Measurements from ENCODE around the gene COX7A1. TPM values are rescaled to one million over a fixed set of nuclear protein-coding genes. Genes with fewer than 3 reads are reported as not detected.

COX7A1 gene
- total RNA-seq, 6 experiments from 2014 or later: 59.8 to 139 (median 85.5) TPM

DNA sequence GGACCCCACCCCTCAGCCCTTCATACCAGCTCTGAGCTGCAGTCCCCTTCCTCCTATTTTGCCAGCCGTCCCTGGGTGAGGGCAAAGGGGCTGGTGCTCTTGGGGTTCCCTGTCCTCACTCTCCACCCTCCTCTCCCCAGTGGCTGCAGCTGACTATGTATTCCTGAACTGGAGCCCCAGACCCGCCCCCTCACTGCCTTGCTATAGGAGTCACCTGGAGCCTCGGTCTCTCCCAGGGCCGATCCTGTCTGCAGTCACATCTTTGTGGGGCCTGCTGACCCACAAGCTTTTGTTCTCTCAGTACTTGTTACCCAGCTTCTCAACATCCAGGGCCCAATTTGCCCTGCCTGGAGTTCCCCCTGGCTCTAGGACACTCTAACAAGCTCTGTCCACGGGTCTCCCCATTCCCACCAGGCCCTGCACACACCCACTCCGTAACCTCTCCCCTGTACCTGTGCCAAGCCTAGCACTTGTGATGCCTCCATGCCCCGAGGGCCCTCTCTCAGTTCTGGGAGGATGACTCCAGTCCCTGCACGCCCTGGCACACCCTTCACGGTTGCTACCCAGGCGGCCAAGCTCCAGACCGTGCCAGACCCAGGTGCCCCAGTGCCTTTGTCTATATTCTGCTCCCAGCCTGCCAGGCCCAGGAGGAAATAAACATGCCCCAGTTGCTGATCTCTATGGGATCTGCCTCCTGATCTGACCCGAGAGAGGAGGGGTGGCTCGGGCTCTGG is 2.4 kb downstream of the COX7A1 start:
- H3K4me3 Mint-ChIP-seq: no peak overlapping the region
- no peaks in the 10 kb centered on the region for H3K9me3 Mint-ChIP-seq
- TF ChIP-seq, protein P1, sequence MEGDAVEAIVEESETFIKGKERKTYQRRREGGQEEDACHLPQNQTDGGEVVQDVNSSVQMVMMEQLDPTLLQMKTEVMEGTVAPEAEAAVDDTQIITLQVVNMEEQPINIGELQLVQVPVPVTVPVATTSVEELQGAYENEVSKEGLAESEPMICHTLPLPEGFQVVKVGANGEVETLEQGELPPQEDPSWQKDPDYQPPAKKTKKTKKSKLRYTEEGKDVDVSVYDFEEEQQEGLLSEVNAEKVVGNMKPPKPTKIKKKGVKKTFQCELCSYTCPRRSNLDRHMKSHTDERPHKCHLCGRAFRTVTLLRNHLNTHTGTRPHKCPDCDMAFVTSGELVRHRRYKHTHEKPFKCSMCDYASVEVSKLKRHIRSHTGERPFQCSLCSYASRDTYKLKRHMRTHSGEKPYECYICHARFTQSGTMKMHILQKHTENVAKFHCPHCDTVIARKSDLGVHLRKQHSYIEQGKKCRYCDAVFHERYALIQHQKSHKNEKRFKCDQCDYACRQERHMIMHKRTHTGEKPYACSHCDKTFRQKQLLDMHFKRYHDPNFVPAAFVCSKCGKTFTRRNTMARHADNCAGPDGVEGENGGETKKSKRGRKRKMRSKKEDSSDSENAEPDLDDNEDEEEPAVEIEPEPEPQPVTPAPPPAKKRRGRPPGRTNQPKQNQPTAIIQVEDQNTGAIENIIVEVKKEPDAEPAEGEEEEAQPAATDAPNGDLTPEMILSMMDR (IDR thresholded peaks at IDR 0.05): no peak
- peak overlapping the region; percentile 85 for H3K27ac Mint-ChIP-seq
- H3K36me3 Mint-ChIP-seq (ENCODE audit: low read depth): peaks cover 37% of the 10 kb centered on the region
- DNase-seq: no peak
- H3K27me3 Mint-ChIP-seq (ENCODE audit: insufficient read depth): peaks cover 6% of the 10 kb centered on the region
- H3K4me1 Mint-ChIP-seq (ENCODE audit: low read depth): peaks cover 28% of the 10 kb centered on the region

DNA sequence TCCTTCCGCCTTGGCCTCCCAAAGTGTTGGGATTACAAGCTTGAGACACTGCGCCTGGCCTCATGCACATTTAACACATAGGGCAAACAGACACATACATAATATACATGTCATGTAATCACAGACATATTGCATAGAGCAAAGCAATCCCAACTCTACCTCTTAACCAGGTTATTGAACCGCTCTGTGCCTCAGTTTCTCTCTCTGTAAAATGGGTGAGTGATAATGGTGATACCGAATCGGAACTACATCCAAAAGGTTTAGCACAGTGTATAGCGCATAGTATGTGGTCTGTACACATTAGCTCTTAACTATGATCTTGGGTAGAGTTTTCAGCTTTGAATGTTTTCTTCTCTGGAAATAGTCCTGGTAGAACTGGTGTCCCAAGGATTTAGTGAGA is 7.6 kb downstream of the COX7A1 start:
- Mint-ChIP-seq H3K27ac (no peak overlapping the region), H3K27me3 (ENCODE audit: insufficient read depth) (peaks cover 7% of the 10 kb centered on the region), H3K4me1 (ENCODE audit: low read depth) (peaks cover 15% of the 10 kb centered on the region), H3K36me3 (ENCODE audit: low read depth) (peaks cover 57% of the 10 kb centered on the region), H3K9me3 (peaks cover 5% of the 10 kb centered on the region), H3K4me3 (no peak overlapping the region)
- TF ChIP-seq, protein P1 (IDR thresholded peaks at IDR 0.05): no peak
- DNase-seq: no peak

DNA sequence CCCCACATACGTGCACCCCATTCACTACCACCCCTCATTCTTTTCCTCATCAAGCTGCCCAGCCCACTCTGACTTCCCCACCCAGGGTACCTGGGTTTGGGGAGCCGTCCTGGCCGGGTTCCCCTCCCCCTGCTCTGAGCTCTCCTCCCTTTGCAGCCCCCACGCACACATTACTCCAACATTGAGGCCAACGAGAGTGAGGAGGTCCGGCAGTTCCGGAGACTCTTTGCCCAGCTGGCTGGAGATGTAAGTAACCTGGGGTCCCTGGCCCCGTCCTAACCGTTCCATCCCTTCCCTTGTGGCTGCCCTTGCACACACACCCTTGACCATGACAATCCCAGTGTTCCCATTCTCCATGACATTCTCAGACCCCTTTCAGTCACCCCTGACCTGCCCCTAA is 9.8 kb downstream of the COX7A1 start:
- peak overlapping the region; percentile 16; the same call in 1 of the 2 replicates for H3K27ac Mint-ChIP-seq
- H3K27me3 Mint-ChIP-seq (ENCODE audit: insufficient read depth): peaks cover 7% of the 10 kb centered on the region
- H3K4me3 Mint-ChIP-seq: no peak overlapping the region
- TF ChIP-seq, protein P1 (IDR thresholded peaks at IDR 0.05): no peak
- H3K9me3 Mint-ChIP-seq: peaks cover 5% of the 10 kb centered on the region
- DNase-seq: no peak
- H3K36me3 Mint-ChIP-seq (ENCODE audit: low read depth): peaks cover 46% of the 10 kb centered on the region
- H3K4me1 Mint-ChIP-seq (ENCODE audit: low read depth): peaks cover 12% of the 10 kb centered on the region

DNA sequence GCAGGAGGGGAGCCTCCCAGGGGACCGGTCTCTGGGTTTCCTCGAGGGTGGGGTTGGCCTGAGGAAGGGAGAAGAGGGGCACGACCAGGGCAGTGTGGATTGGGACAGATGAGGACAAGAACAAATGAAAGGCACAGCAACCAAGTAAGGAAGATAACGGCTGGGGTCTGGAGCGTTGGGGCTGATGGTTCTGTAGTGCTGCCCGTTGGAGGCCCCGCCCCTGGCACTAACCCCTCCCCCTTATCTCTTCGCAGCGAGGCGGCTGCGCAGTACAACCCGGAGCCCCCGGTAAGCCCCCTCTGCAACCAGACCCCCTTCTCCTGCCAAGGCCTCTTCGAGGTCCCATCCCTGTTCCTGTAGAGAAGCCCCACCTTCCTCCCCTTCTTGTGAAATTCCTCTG is 10.2 kb downstream of the COX7A1 start:
- Mint-ChIP-seq H3K36me3 (ENCODE audit: low read depth) (peaks cover 44% of the 10 kb centered on the region), H3K4me1 (ENCODE audit: low read depth) (peaks cover 16% of the 10 kb centered on the region), H3K4me3 (peak overlapping the region; percentile 45), H3K27ac (no peak overlapping the region), H3K27me3 (ENCODE audit: insufficient read depth) (peaks cover 9% of the 10 kb centered on the region), H3K9me3 (peaks cover 5% of the 10 kb centered on the region)
- DNase-seq: no peak
- TF ChIP-seq, protein P1 (IDR thresholded peaks at IDR 0.05): no peak

DNA sequence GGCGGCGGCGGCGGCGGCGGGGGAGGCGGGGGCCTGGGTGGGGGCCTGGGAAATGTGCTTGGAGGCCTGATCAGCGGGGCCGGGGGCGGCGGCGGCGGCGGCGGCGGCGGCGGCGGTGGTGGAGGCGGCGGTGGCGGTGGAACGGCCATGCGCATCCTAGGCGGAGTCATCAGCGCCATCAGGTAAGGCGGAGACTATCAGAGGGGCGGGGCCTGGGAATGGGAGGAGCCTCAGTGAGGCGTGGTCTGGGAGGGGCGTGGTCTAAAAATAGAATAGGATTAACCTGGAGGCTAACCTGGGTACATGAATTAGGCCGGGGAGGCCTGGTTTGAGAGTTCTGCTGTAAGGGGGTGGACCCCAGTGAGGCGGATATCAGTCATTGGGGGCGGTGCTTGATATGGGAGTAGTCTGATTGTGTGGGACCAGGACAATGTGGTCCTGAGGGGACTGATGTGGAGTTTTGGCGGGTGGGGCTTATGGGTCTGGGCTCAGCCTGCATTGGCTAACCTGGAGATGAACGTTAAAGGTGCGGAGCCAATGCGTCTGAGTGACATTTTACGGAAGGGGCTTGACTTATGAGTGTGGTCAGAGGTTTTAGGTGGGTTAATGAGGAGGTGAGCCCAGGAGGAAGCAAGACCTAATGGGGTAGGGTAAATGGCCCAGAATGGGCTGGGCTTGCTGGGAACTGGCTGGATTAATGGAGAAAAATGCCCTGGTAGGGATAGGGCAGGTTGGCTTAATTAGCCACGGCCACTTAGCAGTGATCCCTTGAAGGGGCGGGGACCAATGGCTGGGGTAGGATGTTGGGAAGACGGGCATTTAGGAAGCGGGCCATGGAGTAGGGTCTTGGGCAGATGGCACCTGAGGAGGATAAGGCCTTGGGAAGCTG is 11.0 kb downstream of the COX7A1 start:
- Mint-ChIP-seq H3K4me1 (ENCODE audit: low read depth) (peaks cover 23% of the 10 kb centered on the region), H3K9me3 (peaks cover 5% of the 10 kb centered on the region), H3K36me3 (ENCODE audit: low read depth) (peaks cover 36% of the 10 kb centered on the region), H3K27ac (peak overlapping the region; percentile 97), H3K27me3 (ENCODE audit: insufficient read depth) (peaks cover 10% of the 10 kb centered on the region), H3K4me3 (peak overlapping the region; percentile 98)
- TF ChIP-seq, protein P1 (IDR thresholded peaks at IDR 0.05): no peak
- DNase-seq: peak; percentile 72

All from HFFc6 (cell line).